ENCODE measurements around the gene CCDC120. TPM values are rescaled to one million over a fixed set of nuclear protein-coding genes. Genes with fewer than 3 reads are reported as not detected.
A peak's percentile ranks its signal among the peaks of the same experiment; 100 is the strongest.

The CCDC120 gene
- total and polyA plus RNA-seq, 4 donors = 4.3 to 7.6 (median 5.7) TPM

- H3K36me3 ChIP-seq (ENCODE audit: control insufficient read depth in 1 of 2, insufficient read depth in 2 of 2, low read length in 1 of 2) = peaks cover 0 to 12% of the 10 kb centered on the region in 2 donors
- WGBS, 2 donors = 1 to 22% methylated on average over 10 of the region's 10 CpGs
- intact Hi-C loops (cut with DNase I) = loop anchor here (2.0 to 5.0 kb wide), 3 partner anchors 40 to 85 kb away; partner anchors contain the start of genes GRIPAP1 (in 1 of the 2) and OTUD5 (in 1 of the 2)
- no peaks in the 10 kb centered on the region for H3K27me3 ChIP-seq (ENCODE audit: control insufficient read depth in 1 of 2, insufficient read depth in 2 of 2, low read length in 1 of 2)
- H3K4me3 ChIP-seq (ENCODE audit: low read length in 2 of 2) = peak overlapping the region; percentile 32 to 77
- DNase-seq (no peak), ATAC-seq (ENCODE audit: low FRiP score) (no peak)
- no peaks in the 10 kb centered on the region for H3K9me3 ChIP-seq (ENCODE audit: control insufficient read depth, low read length)
- H3K4me1 ChIP-seq (ENCODE audit: control insufficient read depth in 1 of 2, insufficient read depth in 2 of 2, low read length in 2 of 2) = no peaks in the 10 kb centered on the region
- peak overlapping the region in 1 of 2 donors; percentile 93 for H3K27ac ChIP-seq (ENCODE audit: low read depth in 1 of 2, low read length in 2 of 2)
Measured at GRCh38 chrX:49041744-49042580, 16.8 kb upstream of the CCDC120 start.

GRCh38 chrX:49042581-49043219 is 16.1 kb upstream of the CCDC120 start:
- intact Hi-C loops (cut with DNase I) = loop anchor here in 1 of 2 donors (5.0 kb wide), 2 partner anchors 40 to 85 kb away; partner anchors contain the start of genes GRIPAP1 and OTUD5
- no peaks in the 10 kb centered on the region for H3K4me1 ChIP-seq (ENCODE audit: control insufficient read depth in 1 of 2, insufficient read depth in 2 of 2, low read length in 2 of 2)
- no peak for ATAC-seq (ENCODE audit: low FRiP score)

GRCh38 chrX:49043220-49043986 is 15.4 kb upstream of the CCDC120 start, which contains the start of gene TFE3:
TFE3 (minus strand) TSS chrX:49043357; CDS start chrX:49043226, 131 bp downstream.
- intact Hi-C loops (cut with DNase I) = loop anchor here in 1 of 2 donors (5.0 kb wide), 2 partner anchors 41 to 86 kb away; partner anchors contain the start of genes GRIPAP1 and OTUD5
- peak within 1 kb of the TSS; percentile 32 to 77 for H3K4me3 ChIP-seq (ENCODE audit: low read length in 2 of 2)

More at GRCh38 chrX:49042581-49043219, 16.1 kb upstream of the CCDC120 start:
- H3K36me3 ChIP-seq (ENCODE audit: control insufficient read depth in 1 of 2, insufficient read depth in 2 of 2, low read length in 1 of 2) = peaks cover 0 to 11% of the 10 kb centered on the region in 2 donors
- WGBS, 2 donors = 1 to 36% methylated on average over 29 of the region's 29 CpGs
- DNase-seq = peak in 1 of 2 donors; percentile 75
- no peaks in the 10 kb centered on the region for H3K27me3 ChIP-seq (ENCODE audit: control insufficient read depth in 1 of 2, insufficient read depth in 2 of 2, low read length in 1 of 2)
- H3K27ac ChIP-seq (ENCODE audit: low read depth in 1 of 2, low read length in 2 of 2) = peak overlapping the region; percentile 50 to 93
- no peaks in the 10 kb centered on the region for H3K9me3 ChIP-seq (ENCODE audit: control insufficient read depth, low read length)
- peak overlapping the region; percentile 32 to 77 for H3K4me3 ChIP-seq (ENCODE audit: low read length in 2 of 2)

GRCh38 chrX:49043987-49044281 is 14.9 kb upstream of the CCDC120 start:
- peaks cover 0 to 5% of the 10 kb centered on the region in 2 donors for H3K36me3 ChIP-seq (ENCODE audit: control insufficient read depth in 1 of 2, insufficient read depth in 2 of 2, low read length in 1 of 2)
- no peaks in the 10 kb centered on the region for H3K9me3 ChIP-seq (ENCODE audit: control insufficient read depth, low read length)
- no peak overlapping the region for H3K4me3 ChIP-seq (ENCODE audit: low read length in 2 of 2)
- H3K27ac ChIP-seq (ENCODE audit: low read depth in 1 of 2, low read length in 2 of 2) = peak overlapping the region in 1 of 2 donors; percentile 68
- H3K27me3 ChIP-seq (ENCODE audit: control insufficient read depth in 1 of 2, insufficient read depth in 2 of 2, low read length in 1 of 2) = no peaks in the 10 kb centered on the region
- 13 to 33% methylated on average over 13 of the region's 13 CpGs for WGBS, 2 donors
- DNase-seq = no peak
- intact Hi-C loops (cut with DNase I) = loop anchor here in 1 of 2 donors (5.0 kb wide), 2 partner anchors 42 to 87 kb away; partner anchors contain the start of genes GRIPAP1 and OTUD5
- no peak for ATAC-seq (ENCODE audit: low FRiP score)
- no peaks in the 10 kb centered on the region for H3K4me1 ChIP-seq (ENCODE audit: control insufficient read depth in 1 of 2, insufficient read depth in 2 of 2, low read length in 2 of 2)

More at GRCh38 chrX:49043220-49043986, 15.4 kb upstream of the CCDC120 start, which contains the start of gene TFE3:
- H3K27ac ChIP-seq (ENCODE audit: low read depth in 1 of 2, low read length in 2 of 2) = peak within 1 kb of the TSS; percentile 50 to 93
- 0 to 35% methylated on average over 53 to 67 of the region's 67 CpGs for WGBS, 2 donors
- H3K27me3 ChIP-seq (ENCODE audit: control insufficient read depth in 1 of 2, insufficient read depth in 2 of 2, low read length in 1 of 2) = no peaks in the 10 kb centered on the region
- DNase-seq (peak; percentile 98 to 99), ATAC-seq (ENCODE audit: low FRiP score) (peak; percentile 93)
- peaks cover 0 to 6% of the 10 kb centered on the region in 2 donors for H3K36me3 ChIP-seq (ENCODE audit: control insufficient read depth in 1 of 2, insufficient read depth in 2 of 2, low read length in 1 of 2)
- H3K9me3 ChIP-seq (ENCODE audit: control insufficient read depth, low read length) = no peaks in the 10 kb centered on the region
- no peaks in the 10 kb centered on the region for H3K4me1 ChIP-seq (ENCODE audit: control insufficient read depth in 1 of 2, insufficient read depth in 2 of 2, low read length in 2 of 2)

GRCh38 chrX:49053223-49054072 is 5.4 kb upstream of the CCDC120 start:
- Histone ChIP-seq H3K27ac (ENCODE audit: low read depth in 1 of 2, low read length in 2 of 2) (peak overlapping the region in 1 of 2 donors; percentile 73), H3K4me1 (ENCODE audit: control insufficient read depth in 1 of 2, insufficient read depth in 2 of 2, low read length in 2 of 2) (no peaks in the 10 kb centered on the region), H3K27me3 (ENCODE audit: control insufficient read depth in 1 of 2, insufficient read depth in 2 of 2, low read length in 1 of 2) (no peaks in the 10 kb centered on the region), H3K9me3 (ENCODE audit: control insufficient read depth, low read length) (no peaks in the 10 kb centered on the region), H3K36me3 (ENCODE audit: control insufficient read depth in 1 of 2, insufficient read depth in 2 of 2, low read length in 1 of 2) (no peaks in the 10 kb centered on the region), H3K4me3 (ENCODE audit: low read length in 2 of 2) (peak overlapping the region; percentile 39 to 98)
- ATAC-seq (ENCODE audit: low FRiP score) = peak; percentile 63
- DNase-seq = peak; percentile 70 to 89
- intact Hi-C loops (cut with DNase I) = no loop called here
- WGBS, 2 donors = 1 to 39% methylated on average over 47 to 79 of the region's 79 CpGs

GRCh38 chrX:49054073-49054762 is 4.6 kb upstream of the CCDC120 start:
- H3K4me3 ChIP-seq (ENCODE audit: low read length in 2 of 2) = peak overlapping the region; percentile 39 to 98
- peak overlapping the region in 1 of 2 donors; percentile 48 for H3K27ac ChIP-seq (ENCODE audit: low read depth in 1 of 2, low read length in 2 of 2)
- H3K9me3 ChIP-seq (ENCODE audit: control insufficient read depth, low read length) = no peaks in the 10 kb centered on the region
- peak; percentile 4 for ATAC-seq (ENCODE audit: low FRiP score)
- intact Hi-C loops (cut with DNase I) = no loop called here
- no peaks in the 10 kb centered on the region for H3K4me1 ChIP-seq (ENCODE audit: control insufficient read depth in 1 of 2, insufficient read depth in 2 of 2, low read length in 2 of 2)
- 79 to 89% methylated on average over 5 of the region's 5 CpGs for WGBS, 2 donors
- no peaks in the 10 kb centered on the region for H3K27me3 ChIP-seq (ENCODE audit: control insufficient read depth in 1 of 2, insufficient read depth in 2 of 2, low read length in 1 of 2)
- DNase-seq = no peak
- no peaks in the 10 kb centered on the region for H3K36me3 ChIP-seq (ENCODE audit: control insufficient read depth in 1 of 2, insufficient read depth in 2 of 2, low read length in 1 of 2)

- Histone ChIP-seq H3K27me3 (ENCODE audit: control insufficient read depth in 1 of 2, insufficient read depth in 2 of 2, low read length in 1 of 2) (no peaks in the 10 kb centered on the region), H3K36me3 (ENCODE audit: control insufficient read depth in 1 of 2, insufficient read depth in 2 of 2, low read length in 1 of 2) (no peaks in the 10 kb centered on the region), H3K4me1 (ENCODE audit: control insufficient read depth in 1 of 2, insufficient read depth in 2 of 2, low read length in 2 of 2) (no peaks in the 10 kb centered on the region), H3K4me3 (ENCODE audit: low read length in 2 of 2) (no peak overlapping the region), H3K9me3 (ENCODE audit: control insufficient read depth, low read length) (no peaks in the 10 kb centered on the region), H3K27ac (ENCODE audit: low read depth in 1 of 2, low read length in 2 of 2) (no peak overlapping the region)
- no peak for DNase-seq
- intact Hi-C loops (cut with DNase I) = no loop called here
- ATAC-seq (ENCODE audit: low FRiP score) = no peak
- WGBS, 2 donors = 45 to 54% methylated on average over 6 of the region's 6 CpGs
Measured at GRCh38 chrX:49059201-49059600, 402 bp downstream of the CCDC120 start.

All from aorta (tissue), 5 donors.